HG03060 (cell line): ENCODE measurements around the gene CNTNAP2.
"Not testable (repeated sequence)": the region's sequence is repeated elsewhere in the genome, so short reads cannot be mapped to it uniquely, and the experiment has no call there.

Experiments
- ATAC-seq: cut with Tn5 transposase; IDR thresholded peaks from one replicate; pipeline ENCODE4 v1.9.1; 2021; ENCODE audit warnings: low read depth, moderate number of reproducible peaks; ENCODE audit not compliant: unreplicated experiment

Gene CNTNAP2

GRCh38 chr7:148458263-148458662 lies 2341.7 kb downstream of the CNTNAP2 start:
- no peak for ATAC-seq

DNA sequence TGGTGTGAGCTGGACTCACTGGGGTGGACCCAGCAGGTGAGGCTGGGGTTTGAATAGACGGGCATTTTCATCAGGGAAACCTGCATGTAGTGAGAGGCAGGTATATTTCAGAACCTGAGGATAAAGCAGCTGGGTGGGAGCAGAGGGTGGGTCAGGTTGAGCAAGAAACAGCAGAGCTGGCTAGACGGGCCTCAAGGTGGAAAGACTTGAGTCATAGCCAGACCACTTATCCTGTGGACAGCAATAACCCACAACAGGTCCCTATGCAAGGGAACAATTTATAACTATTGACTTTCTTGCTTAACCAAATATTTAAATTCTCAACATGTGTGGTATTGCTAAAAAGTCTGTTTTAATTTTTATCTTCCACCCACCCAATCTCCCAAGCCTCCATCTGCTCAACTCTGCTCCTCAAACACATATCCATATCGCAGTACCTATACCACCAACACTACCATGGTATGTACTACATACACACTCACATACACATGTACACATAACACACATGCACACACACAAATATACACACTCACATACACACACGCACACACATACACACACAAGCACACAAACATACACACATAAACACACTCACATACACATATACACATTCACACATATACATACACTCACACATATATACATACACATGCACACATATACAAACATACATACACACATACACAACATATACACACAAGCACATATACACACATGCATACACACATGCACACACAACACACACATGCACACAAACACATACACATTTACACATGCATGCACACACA lies 2345.0 kb downstream of the CNTNAP2 start:
- no peak for ATAC-seq

- not testable (repeated sequence) for ATAC-seq
Measured at GRCh38 chr7:148462774-148463173, 2346.2 kb downstream of the CNTNAP2 start.

DNA sequence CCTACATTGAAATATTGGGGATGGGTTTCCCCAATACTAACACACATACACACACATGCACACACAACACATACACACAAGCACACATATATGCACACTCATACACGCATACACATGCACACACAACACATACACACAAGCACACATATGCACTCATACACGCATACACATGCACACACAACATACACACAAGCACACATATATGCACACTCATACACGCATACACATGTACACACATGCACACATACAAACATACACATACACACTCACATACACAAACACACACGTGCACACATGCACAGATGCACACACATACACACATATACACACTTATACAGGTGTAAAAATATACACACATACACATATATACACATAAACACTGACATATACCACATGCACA lies 2346.6 kb downstream of the CNTNAP2 start:
- no peak for ATAC-seq

GRCh38 chr7:148464947-148465346 lies 2348.3 kb downstream of the CNTNAP2 start:
- ATAC-seq = no peak

DNA sequence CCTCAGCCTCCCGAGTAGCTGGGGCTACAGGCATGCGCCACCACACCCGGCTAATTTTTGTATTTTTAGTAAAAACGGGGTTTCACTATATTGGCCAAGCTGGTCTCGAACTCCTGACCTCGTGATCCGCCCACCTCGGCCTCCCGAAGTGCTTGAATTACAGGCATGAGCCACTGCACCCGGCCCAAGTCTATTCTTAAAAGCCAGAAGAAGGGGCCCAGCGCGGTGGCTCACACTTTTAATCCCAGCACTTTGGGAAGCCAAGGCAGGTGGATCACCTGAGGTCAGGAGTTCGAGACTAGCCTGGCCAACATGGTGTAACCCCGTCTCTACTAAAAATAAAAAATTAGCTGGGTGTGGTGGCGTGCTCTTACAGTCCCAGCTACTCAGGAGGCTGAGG lies 2348.8 kb downstream of the CNTNAP2 start:
- ATAC-seq = not testable (repeated sequence)

DNA sequence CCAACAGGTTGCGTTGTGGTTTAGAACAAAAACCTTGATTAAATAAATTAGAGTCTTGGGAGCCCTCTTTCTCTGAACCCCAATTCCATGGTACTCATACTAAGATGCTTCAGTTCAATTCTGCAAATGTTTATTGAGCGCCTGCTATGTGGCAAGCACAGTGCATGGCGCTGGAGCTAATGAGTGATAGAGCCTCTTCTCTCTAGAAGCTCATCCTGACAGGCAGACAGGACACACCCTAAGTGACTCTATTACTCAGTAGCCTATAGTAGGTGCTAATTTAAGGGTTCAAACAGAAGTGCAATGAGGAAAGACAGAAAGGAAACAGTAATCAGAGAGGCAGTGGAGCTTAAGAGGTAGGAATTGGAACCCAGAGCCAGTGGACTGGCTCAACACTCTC lies 2349.5 kb downstream of the CNTNAP2 start:
- ATAC-seq = no peak

DNA sequence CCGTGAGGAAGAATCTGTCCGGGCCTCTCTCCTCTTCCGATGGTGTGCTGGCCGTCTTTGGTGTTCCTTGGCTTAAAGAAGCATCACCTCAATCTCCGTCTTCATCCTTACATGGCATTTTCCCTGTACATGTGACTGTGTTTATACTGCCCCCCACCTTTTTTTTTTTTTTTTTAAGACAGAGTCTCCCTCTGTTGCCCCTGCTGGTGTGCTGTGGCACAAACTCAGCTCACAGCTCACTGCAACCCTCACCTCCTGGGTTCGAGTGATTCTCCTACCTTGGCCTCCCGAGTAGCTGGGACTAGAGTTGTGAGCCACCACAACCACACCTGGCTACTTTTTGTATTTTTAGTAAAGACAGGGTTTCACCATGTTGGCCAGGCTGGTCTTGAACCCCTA lies 2352.1 kb downstream of the CNTNAP2 start:
- no peak for ATAC-seq
